Measurements from ENCODE around the gene FREM3. TPM values are rescaled to one million over a fixed set of nuclear protein-coding genes. Genes with fewer than 3 reads are reported as not detected.

FREM3 gene
- total RNA-seq, 1 experiment from 2014 or later = 0.15 TPM

GRCh38 chr4:143653031-143653430 is 47.4 kb downstream of the FREM3 start (continued):
- TF ChIP-seq CREB1 (CRISPR knock-in tag; IDR thresholded peaks at IDR 0.05) (no peak), FOXJ3 (CRISPR knock-in tag; IDR thresholded peaks at IDR 0.05; ENCODE audit: borderline replicate concordance) (no peak), SOX15 (CRISPR knock-in tag; IDR thresholded peaks at IDR 0.05) (no peak), GABPB1 (CRISPR knock-in tag; IDR thresholded peaks at IDR 0.05) (no peak)
- TF ChIP-seq, protein P1, sequence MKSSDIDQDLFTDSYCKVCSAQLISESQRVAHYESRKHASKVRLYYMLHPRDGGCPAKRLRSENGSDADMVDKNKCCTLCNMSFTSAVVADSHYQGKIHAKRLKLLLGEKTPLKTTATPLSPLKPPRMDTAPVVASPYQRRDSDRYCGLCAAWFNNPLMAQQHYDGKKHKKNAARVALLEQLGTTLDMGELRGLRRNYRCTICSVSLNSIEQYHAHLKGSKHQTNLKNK (CRISPR knock-in tag; IDR thresholded peaks at IDR 0.05) = no peak

- Mint-ChIP-seq H3K27me3 (ENCODE audit: low read depth) (no peaks in the 10 kb centered on the region; the same call in 1 of the 2 replicates), H3K9me3 (peaks cover 22% of the 10 kb centered on the region), H3K27ac (no peak overlapping the region), H3K4me1 (no peaks in the 10 kb centered on the region), H3K4me3 (no peak overlapping the region), H3K36me3 (peaks cover 20% of the 10 kb centered on the region)
- DNase-seq (ENCODE audit: low spot score) = no peak
- ChIA-PET CTCF (no interaction called here), POLR2A (no interaction called here)
- no peak for ATAC-seq
- no peak for TF ChIP-seq MXD4 (CRISPR knock-in tag; IDR thresholded peaks at IDR 0.05; ENCODE audit: borderline replicate concordance)
- no peak for TF ChIP-seq CBFB (CRISPR knock-in tag; IDR thresholded peaks at IDR 0.05; ENCODE audit: low read depth)
- TF ChIP-seq, protein P2, sequence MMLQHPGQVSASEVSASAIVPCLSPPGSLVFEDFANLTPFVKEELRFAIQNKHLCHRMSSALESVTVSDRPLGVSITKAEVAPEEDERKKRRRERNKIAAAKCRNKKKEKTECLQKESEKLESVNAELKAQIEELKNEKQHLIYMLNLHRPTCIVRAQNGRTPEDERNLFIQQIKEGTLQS (CRISPR knock-in tag; conservative IDR thresholded peaks at IDR 0.05) = no peak
- no peak for TF ChIP-seq PRRX2 (CRISPR knock-in tag; IDR thresholded peaks at IDR 0.05)
- no peak for TF ChIP-seq GRHL2 (CRISPR knock-in tag; IDR thresholded peaks at IDR 0.05; ENCODE audit: insufficient replicate concordance, severe bottlenecking)
- TF ChIP-seq NR3C1 (CRISPR knock-in tag; conservative IDR thresholded peaks at IDR 0.05; ENCODE audit: low read depth) = no peak
- no peak for TF ChIP-seq USF1 (CRISPR knock-in tag; IDR thresholded peaks at IDR 0.05)
- no peak for TF ChIP-seq JUN (CRISPR knock-in tag; IDR thresholded peaks at IDR 0.05)
- TF ChIP-seq ZNF671 (CRISPR knock-in tag; IDR thresholded peaks at IDR 0.05) = no peak
- TF ChIP-seq, protein P3, sequence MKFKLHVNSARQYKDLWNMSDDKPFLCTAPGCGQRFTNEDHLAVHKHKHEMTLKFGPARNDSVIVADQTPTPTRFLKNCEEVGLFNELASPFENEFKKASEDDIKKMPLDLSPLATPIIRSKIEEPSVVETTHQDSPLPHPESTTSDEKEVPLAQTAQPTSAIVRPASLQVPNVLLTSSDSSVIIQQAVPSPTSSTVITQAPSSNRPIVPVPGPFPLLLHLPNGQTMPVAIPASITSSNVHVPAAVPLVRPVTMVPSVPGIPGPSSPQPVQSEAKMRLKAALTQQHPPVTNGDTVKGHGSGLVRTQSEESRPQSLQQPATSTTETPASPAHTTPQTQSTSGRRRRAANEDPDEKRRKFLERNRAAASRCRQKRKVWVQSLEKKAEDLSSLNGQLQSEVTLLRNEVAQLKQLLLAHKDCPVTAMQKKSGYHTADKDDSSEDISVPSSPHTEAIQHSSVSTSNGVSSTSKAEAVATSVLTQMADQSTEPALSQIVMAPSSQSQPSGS (CRISPR knock-in tag; IDR thresholded peaks at IDR 0.05; ENCODE audit: borderline replicate concordance, low read depth) = no peak
- TF ChIP-seq, protein P4, sequence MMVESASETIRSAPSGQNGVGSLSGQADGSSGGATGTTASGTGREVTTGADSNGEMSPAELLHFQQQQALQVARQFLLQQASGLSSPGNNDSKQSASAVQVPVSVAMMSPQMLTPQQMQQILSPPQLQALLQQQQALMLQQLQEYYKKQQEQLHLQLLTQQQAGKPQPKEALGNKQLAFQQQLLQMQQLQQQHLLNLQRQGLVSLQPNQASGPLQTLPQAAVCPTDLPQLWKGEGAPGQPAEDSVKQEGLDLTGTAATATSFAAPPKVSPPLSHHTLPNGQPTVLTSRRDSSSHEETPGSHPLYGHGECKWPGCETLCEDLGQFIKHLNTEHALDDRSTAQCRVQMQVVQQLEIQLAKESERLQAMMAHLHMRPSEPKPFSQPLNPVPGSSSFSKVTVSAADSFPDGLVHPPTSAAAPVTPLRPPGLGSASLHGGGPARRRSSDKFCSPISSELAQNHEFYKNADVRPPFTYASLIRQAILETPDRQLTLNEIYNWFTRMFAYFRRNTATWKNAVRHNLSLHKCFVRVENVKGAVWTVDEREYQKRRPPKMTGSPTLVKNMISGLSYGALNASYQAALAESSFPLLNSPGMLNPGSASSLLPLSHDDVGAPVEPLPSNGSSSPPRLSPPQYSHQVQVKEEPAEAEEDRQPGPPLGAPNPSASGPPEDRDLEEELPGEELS (CRISPR knock-in tag; IDR thresholded peaks at IDR 0.05) = no peak
- no peak for TF ChIP-seq NR1H2 (CRISPR knock-in tag; IDR thresholded peaks at IDR 0.05)
Observed at GRCh38 chr4:143643399-143643798, 57.1 kb downstream of the FREM3 start.

DNA sequence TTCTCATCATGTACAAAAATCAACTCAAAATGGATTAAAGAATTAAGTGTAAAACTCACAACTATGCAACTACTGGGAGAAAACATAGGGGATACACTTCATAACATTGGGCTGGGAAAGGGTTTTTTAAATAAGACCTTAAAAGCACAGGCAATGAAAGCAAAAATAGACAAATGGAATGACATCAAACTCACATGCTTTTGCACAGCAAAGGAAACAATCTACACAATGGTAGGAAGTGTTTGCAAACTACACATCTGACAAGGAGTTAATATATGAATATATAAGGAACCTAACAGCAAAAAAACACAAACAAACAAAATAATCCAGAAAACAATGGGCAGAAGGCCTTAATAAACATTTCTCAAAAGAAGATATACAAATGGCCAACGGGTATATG is 57.9 kb downstream of the FREM3 start:
- ATAC-seq (no peak), DNase-seq (ENCODE audit: low spot score) (no peak)
- H3K36me3 Mint-ChIP-seq = peaks cover 12% of the 10 kb centered on the region
- H3K27ac Mint-ChIP-seq = no peak overlapping the region
- POLR2A ChIA-PET = no interaction called here
- no peaks in the 10 kb centered on the region; the same call in 1 of the 2 replicates for H3K27me3 Mint-ChIP-seq (ENCODE audit: low read depth)
- H3K9me3 Mint-ChIP-seq = peaks cover 14% of the 10 kb centered on the region
- no peaks in the 10 kb centered on the region for H3K4me1 Mint-ChIP-seq
- no peak overlapping the region for H3K4me3 Mint-ChIP-seq
- CTCF ChIA-PET = no interaction called here
- TF ChIP-seq, protein P4 (CRISPR knock-in tag; IDR thresholded peaks at IDR 0.05) = no peak
- TF ChIP-seq ZNF425 (CRISPR knock-in tag; conservative IDR thresholded peaks at IDR 0.05) (no peak), ZNF281 (CRISPR knock-in tag; IDR thresholded peaks at IDR 0.05) (no peak), EMX1 (CRISPR knock-in tag; IDR thresholded peaks at IDR 0.05) (no peak), CDX4 (CRISPR knock-in tag; IDR thresholded peaks at IDR 0.05; ENCODE audit: borderline replicate concordance) (no peak), JUN (CRISPR knock-in tag; IDR thresholded peaks at IDR 0.05) (no peak)
